Measurements from ENCODE around the gene STAT6. TPM values are rescaled to one million over a fixed set of nuclear protein-coding genes. Genes with fewer than 3 reads are reported as not detected.

The STAT6 gene
- total RNA-seq, 1 donor from 2014 or later: 8.5 TPM

- DNase-seq (ENCODE audit: low read depth in 2 of 2): no peak
These were observed 60.2 kb downstream of the STAT6 start for GRCh38 chr12:57051011-57051410.

- peak in 1 of 2 donors; percentile 16 for DNase-seq (ENCODE audit: low read depth in 2 of 2)
These were observed 61.3 kb downstream of the STAT6 start, which contains the start of gene MYO1A for GRCh38 chr12:57049890-57050289. MYO1A (minus strand) TSS chr12:57050129; CDS start chr12:57048323, 1,806 bp downstream.

- DNase-seq (ENCODE audit: low read depth in 2 of 2): no peak
These were observed 62.1 kb downstream of the STAT6 start for GRCh38 chr12:57049119-57049446.

- DNase-seq (ENCODE audit: low read depth in 2 of 2): no peak
These were observed 62.6 kb downstream of the STAT6 start for GRCh38 chr12:57048423-57049118.

- no peak for DNase-seq (ENCODE audit: low read depth in 2 of 2)
These were observed 63.2 kb downstream of the STAT6 start for GRCh38 chr12:57047981-57048380.

- no peak for DNase-seq (ENCODE audit: low read depth in 2 of 2)
These were observed 63.9 kb downstream of the STAT6 start for GRCh38 chr12:57046947-57047890.

GRCh38 chr12:57046086-57046791 is 64.9 kb downstream of the STAT6 start:
- no peak for DNase-seq (ENCODE audit: low read depth in 2 of 2)

Other genes starting within 250 kb of the STAT6 start
- not detected in 2 replicates for gene SDR9C7, start 177.0 kb downstream of the STAT6 start, total RNA-seq
- under 0.01 and 0.13 TPM in 2 replicates for gene RDH16, start 153.8 kb downstream of the STAT6 start, total RNA-seq
- gene ZBTB39, start 104.8 kb downstream of the STAT6 start, total RNA-seq: 5.6 and 9.9 TPM in 2 replicates
- not detected in 2 replicates for gene TAC3, start 94.8 kb downstream of the STAT6 start, total RNA-seq
- gene MYO1A, start 61.2 kb downstream of the STAT6 start, total RNA-seq: under 0.01 and 0.13 TPM in 2 replicates
- 5.5 and 6.1 TPM in 2 replicates for gene NEMP1, start 32.6 kb downstream of the STAT6 start, total RNA-seq
- gene NAB2, start 22.2 kb downstream of the STAT6 start, total RNA-seq: 5.4 and 13.9 TPM in 2 replicates
- 0.26 and 0.76 TPM in 2 replicates for gene LRP1, start 17.1 kb upstream of the STAT6 start, total RNA-seq
- not detected in 2 replicates for gene LRP1-AS, start 36.3 kb upstream of the STAT6 start, total RNA-seq
- under 0.01 TPM in 1 of 2 replicates, not detected in the other for gene NXPH4, start 105.4 kb upstream of the STAT6 start, total RNA-seq
- 153 and 155 TPM in 2 replicates for gene SHMT2, start 118.3 kb upstream of the STAT6 start, total RNA-seq
- gene STAC3, start 139.8 kb upstream of the STAT6 start, total RNA-seq: 0.13 TPM in 2 replicates

All from dermis microvascular lymphatic vessel endothelial cell (primary cell).